SHP77 (cell line): Measurements from ENCODE around the gene ARID3B.

Experiments used
- DNase-seq, 2 experiments: peaks; one replicate each; lab custom pipeline; 2025; lab: John Stamatoyannopoulos, UW

Gene ARID3B

GRCh38 chr15:74604983-74605794 is 64.2 kb downstream of the ARID3B start:
- DNase-seq = no peak

GRCh38 chr15:74605795-74606150 is 64.8 kb downstream of the ARID3B start:
- DNase-seq = no peak

GRCh38 chr15:74608786-74609185 is 67.8 kb downstream of the ARID3B start:
- DNase-seq = no peak

GRCh38 chr15:74609938-74610301 is 68.9 kb downstream of the ARID3B start:
- no peak for DNase-seq

GRCh38 chr15:74610302-74610951 is 69.4 kb downstream of the ARID3B start:
- DNase-seq = no peak

GRCh38 chr15:74611341-74611740 is 70.3 kb downstream of the ARID3B start:
- DNase-seq = no peak

- no peak for DNase-seq
Measured at GRCh38 chr15:74611834-74612233, 70.8 kb downstream of the ARID3B start.

GRCh38 chr15:74612677-74613076 is 71.7 kb downstream of the ARID3B start:
- no peak for DNase-seq

GRCh38 chr15:74613089-74613952 is 72.3 kb downstream of the ARID3B start:
- no peak for DNase-seq

- no peak for DNase-seq
Measured at GRCh38 chr15:74613953-74614743, 73.1 kb downstream of the ARID3B start.

- DNase-seq = peak; percentile 26 to 58
Measured at GRCh38 chr15:74614744-74615507, 73.9 kb downstream of the ARID3B start.

GRCh38 chr15:74615508-74616365 is 74.7 kb downstream of the ARID3B start, which contains the start of gene CLK3:
CLK3 (plus strand) TSS chr15:74615836; CDS start chr15:74619197, 3,361 bp downstream.
- DNase-seq = peak; percentile 90 to 96

GRCh38 chr15:74616366-74616939 is 75.4 kb downstream of the ARID3B start:
- DNase-seq = peak in 1 of 2 experiments; percentile 14

GRCh38 chr15:74616996-74617395 is 76.0 kb downstream of the ARID3B start:
- no peak for DNase-seq

- no peak for DNase-seq
Measured at GRCh38 chr15:74618841-74619596, 78.0 kb downstream of the ARID3B start.

- DNase-seq = no peak
Measured at GRCh38 chr15:74619916-74620635, 79.1 kb downstream of the ARID3B start.

- peak; percentile 37 to 76 for DNase-seq
Measured at GRCh38 chr15:74620636-74621545, 79.9 kb downstream of the ARID3B start.
